Breast epithelium (tissue), 4 donors: ENCODE measurements around the gene F2. TPM values are rescaled to one million over a fixed set of nuclear protein-coding genes. Genes with fewer than 3 reads are reported as not detected.

Source experiments
- DNase-seq, 2 donors: peaks; one replicate each; pipeline ENCODE4 v3.0.0-alpha.2; 2019; ENCODE audit warnings: low spot score in 2 of 2
- H3K27ac ChIP-seq, 2 donors: fragments of 200-600 bp; sonication (generic) in 1 of 2; one replicate each; pipeline ENCODE4 v1.5.1; 2016 to 2019; ENCODE audit warnings: mild to moderate bottlenecking in 1 of 2
- H3K27me3 ChIP-seq, 2 donors: fragments of 200-600 bp; sonication (generic) in 1 of 2; one replicate each; pipeline versions ENCODE4 v1.5.1 to v1.6.0; 2017 to 2019; ENCODE audit warnings: control low read depth in 1 of 2, mild to moderate bottlenecking in 1 of 2
- H3K36me3 ChIP-seq: fragments of 200-600 bp; one replicate; pipeline ENCODE4 v1.5.1; 2019
- H3K4me1 ChIP-seq, 2 donors: fragments of 200-600 bp; sonication (generic); one replicate each; pipeline ENCODE4 v1.5.1; 2016 to 2019; ENCODE audit warnings: control low read depth in 1 of 2
- H3K4me3 ChIP-seq, 3 donors: fragments of 200-600 bp; sonication (generic); 1 replicate in 2 of 3; 2 replicates in 1 of 3; pipeline ENCODE4 v1.5.1; 2016 to 2019; ENCODE audit warnings: mild to moderate bottlenecking in 3 of 3, moderate library complexity in 2 of 3
- H3K9me3 ChIP-seq, 2 donors: fragments of 200-600 bp; sonication (generic) in 1 of 2; one replicate each; pipeline ENCODE4 v1.5.1; 2016 to 2019; ENCODE audit warnings: control low read depth in 1 of 2
- POLR2A ChIP-seq: fragments of 450-650 bp; IDR thresholded peaks from one replicate; pipeline ENCODE4 v1.6.1; 2016; ENCODE audit warnings: antibody characterized with exemption, mild to moderate bottlenecking, moderate library complexity
- POLR2AphosphoS5 ChIP-seq, 3 donors: sonication (generic); formaldehyde crosslinking; IDR thresholded peaks; one replicate each; pipeline ENCODE4 v1.6.1; 2017; ENCODE audit warnings: antibody characterized with exemption in 3 of 3
- intact Hi-C: fragments of 100-400 bp; cut with DNase I; formaldehyde crosslinking; loops from one replicate; pipeline ENCODE4 v1.15.1; 2023; ENCODE audit warnings: low total_unique reads
- total RNA-seq, 3 donors: library from RNA; depleted of rRNA; stranded (reverse); fragments of >200 nt; gene quantifications; one replicate each; pipeline ENCODE4 v1.1.0, GENCODE V29; 2016
- TF ChIP-seq, protein P1 (sequence below), 3 donors: fragments of 450-650 bp; IDR thresholded peaks; one replicate each; pipeline ENCODE4 v1.5.1; 2016 to 2017; ENCODE audit warnings: antibody characterized with exemption in 3 of 3, mild to moderate bottlenecking in 3 of 3, moderate library complexity in 3 of 3

F2 gene
- total RNA-seq, 3 donors from 2014 or later: not detected

- Histone ChIP-seq H3K9me3 (no peaks in the 10 kb centered on the region), H3K4me1 (no peaks in the 10 kb centered on the region), H3K27ac (no peak overlapping the region), H3K4me3 (no peak overlapping the region), H3K36me3 (no peaks in the 10 kb centered on the region), H3K27me3 (no peaks in the 10 kb centered on the region)
- intact Hi-C loops: no loop called here
- no peak for TF ChIP-seq POLR2A
- TF ChIP-seq POLR2AphosphoS5 (IDR thresholded peaks at IDR 0.05): no peak
- TF ChIP-seq, protein P1, sequence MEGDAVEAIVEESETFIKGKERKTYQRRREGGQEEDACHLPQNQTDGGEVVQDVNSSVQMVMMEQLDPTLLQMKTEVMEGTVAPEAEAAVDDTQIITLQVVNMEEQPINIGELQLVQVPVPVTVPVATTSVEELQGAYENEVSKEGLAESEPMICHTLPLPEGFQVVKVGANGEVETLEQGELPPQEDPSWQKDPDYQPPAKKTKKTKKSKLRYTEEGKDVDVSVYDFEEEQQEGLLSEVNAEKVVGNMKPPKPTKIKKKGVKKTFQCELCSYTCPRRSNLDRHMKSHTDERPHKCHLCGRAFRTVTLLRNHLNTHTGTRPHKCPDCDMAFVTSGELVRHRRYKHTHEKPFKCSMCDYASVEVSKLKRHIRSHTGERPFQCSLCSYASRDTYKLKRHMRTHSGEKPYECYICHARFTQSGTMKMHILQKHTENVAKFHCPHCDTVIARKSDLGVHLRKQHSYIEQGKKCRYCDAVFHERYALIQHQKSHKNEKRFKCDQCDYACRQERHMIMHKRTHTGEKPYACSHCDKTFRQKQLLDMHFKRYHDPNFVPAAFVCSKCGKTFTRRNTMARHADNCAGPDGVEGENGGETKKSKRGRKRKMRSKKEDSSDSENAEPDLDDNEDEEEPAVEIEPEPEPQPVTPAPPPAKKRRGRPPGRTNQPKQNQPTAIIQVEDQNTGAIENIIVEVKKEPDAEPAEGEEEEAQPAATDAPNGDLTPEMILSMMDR (IDR thresholded peaks at IDR 0.05): no peak
- DNase-seq: no peak
These were observed 626 bp upstream of the F2 start for GRCh38 chr11:46718155-46719019.

- Histone ChIP-seq H3K4me1 (no peaks in the 10 kb centered on the region), H3K27ac (no peak overlapping the region), H3K36me3 (no peaks in the 10 kb centered on the region), H3K27me3 (no peaks in the 10 kb centered on the region), H3K9me3 (no peaks in the 10 kb centered on the region), H3K4me3 (no peak overlapping the region)
- no peak for TF ChIP-seq POLR2AphosphoS5 (IDR thresholded peaks at IDR 0.05)
- TF ChIP-seq, protein P1 (IDR thresholded peaks at IDR 0.05): no peak
- no peak for TF ChIP-seq POLR2A
- intact Hi-C loops: no loop called here
- DNase-seq: no peak
These were observed 668 bp downstream of the F2 start for GRCh38 chr11:46719543-46720218.

GRCh38 chr11:46721286-46721685, 2.3 kb downstream of the F2 start:
- H3K27me3 ChIP-seq: no peaks in the 10 kb centered on the region
- TF ChIP-seq POLR2AphosphoS5 (IDR thresholded peaks at IDR 0.05) (no peak), POLR2A (no peak)
- TF ChIP-seq, protein P1 (IDR thresholded peaks at IDR 0.05): no peak
- no peaks in the 10 kb centered on the region for H3K36me3 ChIP-seq
- intact Hi-C loops: no loop called here
- no peaks in the 10 kb centered on the region for H3K9me3 ChIP-seq
- no peaks in the 10 kb centered on the region for H3K4me1 ChIP-seq
- DNase-seq: no peak
- H3K27ac ChIP-seq: no peak overlapping the region
- H3K4me3 ChIP-seq: no peak overlapping the region

- Histone ChIP-seq H3K27me3 (no peaks in the 10 kb centered on the region), H3K4me3 (no peak overlapping the region), H3K9me3 (no peaks in the 10 kb centered on the region), H3K27ac (peak overlapping the region in 1 of 2 donors; percentile 78), H3K4me1 (no peaks in the 10 kb centered on the region), H3K36me3 (no peaks in the 10 kb centered on the region)
- no peak for TF ChIP-seq POLR2AphosphoS5 (IDR thresholded peaks at IDR 0.05)
- TF ChIP-seq, protein P1 (IDR thresholded peaks at IDR 0.05): no peak
- no peak for TF ChIP-seq POLR2A
- intact Hi-C loops: no loop called here
- DNase-seq: no peak
These were observed 3.7 kb downstream of the F2 start for GRCh38 chr11:46722566-46723358.
